NCI-H187 (cell line): ENCODE measurements around the gene VSIG10L2.
"Not testable (repeated sequence)": the region's sequence is repeated elsewhere in the genome, so short reads cannot be mapped to it uniquely, and the experiment has no call there.

Experiments
- DNase-seq, 2 experiments: peaks; one replicate each; lab custom pipeline; 2025; lab: John Stamatoyannopoulos, UW

The VSIG10L2 gene

DNA sequence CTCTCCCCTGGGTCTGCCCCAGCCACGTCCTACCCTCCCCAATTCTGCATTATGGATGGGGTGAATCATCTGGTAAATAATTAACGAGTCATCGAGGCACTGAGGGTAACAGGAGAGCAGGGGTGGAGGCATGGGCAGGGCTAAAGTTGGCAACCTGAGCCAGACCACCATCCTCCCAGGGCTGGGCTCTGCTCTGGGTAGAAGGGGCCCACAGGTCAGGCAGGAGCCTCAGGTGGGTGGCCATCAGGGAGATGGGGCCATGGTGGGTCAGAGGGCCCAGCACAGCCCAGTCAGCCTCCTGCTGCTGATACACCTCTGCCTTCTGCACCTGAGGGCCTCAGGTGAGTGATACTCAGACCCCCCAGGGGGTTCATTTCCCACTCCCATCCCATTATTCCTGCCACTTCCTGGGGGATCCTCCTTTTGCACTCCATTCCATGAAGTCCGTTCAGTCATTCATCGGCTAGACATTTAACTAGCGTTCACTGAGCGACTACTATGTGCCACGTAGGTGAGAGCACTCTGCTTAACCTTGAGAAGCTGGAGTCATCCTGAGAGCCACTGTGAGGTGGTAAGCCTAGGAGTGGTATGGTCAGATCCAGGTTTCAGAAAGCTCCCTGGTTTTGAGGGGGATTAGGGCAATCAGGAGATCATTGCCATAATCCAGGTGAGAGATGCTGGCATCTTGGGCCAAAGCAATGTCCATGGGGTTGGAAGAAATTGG lies at the start of gene VSIG10L2:
Gene VSIG10L2, plus strand, starts transcription at position 248 of the 724 bp plus-strand sequence. Its CDS starts 12 bp downstream, at position 260.
- no peak for DNase-seq

DNA sequence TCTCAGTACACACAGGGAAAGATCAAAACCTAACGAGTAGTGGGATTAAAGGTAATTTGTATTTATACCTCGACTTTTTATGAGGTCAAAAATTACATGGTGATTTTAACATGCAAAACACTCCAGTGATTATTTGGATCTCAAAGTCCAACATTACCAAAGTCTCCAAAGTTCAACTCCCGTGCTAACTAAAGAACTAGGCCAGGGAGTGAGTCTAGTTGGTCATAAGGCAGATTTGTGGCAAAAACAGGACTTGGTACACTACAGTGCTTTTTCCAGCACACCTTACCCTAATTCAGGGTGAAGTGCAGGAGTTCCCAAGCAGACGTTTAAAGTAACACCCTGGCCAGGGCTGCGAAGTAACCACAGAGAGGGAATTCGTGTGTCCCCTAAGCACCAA lies 44.0 kb upstream of the VSIG10L2 start:
- DNase-seq = no peak

DNA sequence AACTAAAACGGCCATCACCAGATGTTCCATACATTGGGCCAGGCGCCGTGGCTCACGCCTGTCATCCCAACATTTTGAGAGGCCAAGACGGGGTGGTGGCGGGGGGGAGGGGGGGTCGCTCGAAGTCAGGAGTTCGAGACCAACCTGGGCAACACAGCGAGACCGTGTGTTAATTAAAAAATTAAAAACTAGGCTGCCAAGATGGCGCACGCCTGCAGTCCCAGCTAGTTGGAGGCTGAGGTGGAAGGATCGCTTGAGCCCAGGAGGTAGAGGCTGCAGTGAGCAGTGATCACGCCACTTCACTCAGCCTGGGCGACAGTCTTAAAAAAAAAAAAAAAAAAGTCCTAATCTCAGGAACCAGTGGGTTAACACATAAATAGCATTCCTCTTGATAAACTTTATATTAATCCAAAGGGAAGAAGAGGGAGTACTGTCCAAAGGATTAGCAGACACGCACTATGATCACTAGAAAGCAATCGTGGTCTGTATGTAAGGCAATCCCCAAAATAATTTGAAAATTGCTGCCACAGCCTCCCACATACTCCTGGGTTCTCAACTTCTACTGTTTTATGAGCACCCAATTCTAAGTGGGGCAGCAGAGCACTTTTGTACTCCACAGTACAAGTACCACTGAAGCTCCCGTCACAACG lies 43.4 kb upstream of the VSIG10L2 start:
- no peak for DNase-seq

DNA sequence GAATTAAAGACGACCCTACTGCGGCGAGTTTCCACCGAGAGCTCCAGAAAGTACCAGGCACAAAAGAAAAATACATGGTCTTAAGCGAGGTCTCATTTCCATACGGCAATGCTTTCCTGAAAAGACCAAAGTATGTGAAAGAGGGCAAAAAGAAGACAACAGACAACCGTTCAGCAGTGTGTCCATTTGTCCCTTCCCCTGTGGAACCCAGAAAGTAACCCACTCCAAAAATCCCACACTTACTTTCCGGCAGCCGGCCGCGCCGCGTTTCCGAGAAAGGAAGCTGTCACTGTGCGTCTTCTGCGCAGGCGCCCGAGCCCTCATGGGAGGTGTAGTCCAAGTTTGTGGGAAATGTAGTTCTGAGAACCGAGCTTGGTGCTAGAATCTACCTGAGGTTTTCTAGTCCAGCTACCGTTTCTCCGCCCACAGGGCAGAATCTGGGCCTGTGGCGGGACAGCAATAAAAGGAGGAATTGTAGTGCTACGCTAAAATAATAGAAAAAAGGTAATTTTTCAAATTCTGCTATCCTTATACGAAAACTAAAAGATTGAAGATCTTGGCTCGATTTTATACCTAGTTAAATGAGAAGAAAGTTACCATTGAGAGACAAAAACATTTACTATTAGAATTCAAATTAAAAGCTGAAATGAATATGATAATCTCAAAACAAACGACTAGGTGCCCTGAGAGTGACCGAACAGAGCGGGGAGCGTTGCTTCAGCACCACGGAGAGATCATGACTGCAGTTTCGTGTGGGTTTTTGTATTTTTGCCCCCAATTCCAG lies 42.7 kb upstream of the VSIG10L2 start, which contains the start of gene PUS3:
Gene PUS3, minus strand, starts transcription at position 280 of the 784 bp plus-strand sequence. CDS start 6,922 bp downstream, outside the sequence.
- peak; percentile 40 to 78 for DNase-seq

DNA sequence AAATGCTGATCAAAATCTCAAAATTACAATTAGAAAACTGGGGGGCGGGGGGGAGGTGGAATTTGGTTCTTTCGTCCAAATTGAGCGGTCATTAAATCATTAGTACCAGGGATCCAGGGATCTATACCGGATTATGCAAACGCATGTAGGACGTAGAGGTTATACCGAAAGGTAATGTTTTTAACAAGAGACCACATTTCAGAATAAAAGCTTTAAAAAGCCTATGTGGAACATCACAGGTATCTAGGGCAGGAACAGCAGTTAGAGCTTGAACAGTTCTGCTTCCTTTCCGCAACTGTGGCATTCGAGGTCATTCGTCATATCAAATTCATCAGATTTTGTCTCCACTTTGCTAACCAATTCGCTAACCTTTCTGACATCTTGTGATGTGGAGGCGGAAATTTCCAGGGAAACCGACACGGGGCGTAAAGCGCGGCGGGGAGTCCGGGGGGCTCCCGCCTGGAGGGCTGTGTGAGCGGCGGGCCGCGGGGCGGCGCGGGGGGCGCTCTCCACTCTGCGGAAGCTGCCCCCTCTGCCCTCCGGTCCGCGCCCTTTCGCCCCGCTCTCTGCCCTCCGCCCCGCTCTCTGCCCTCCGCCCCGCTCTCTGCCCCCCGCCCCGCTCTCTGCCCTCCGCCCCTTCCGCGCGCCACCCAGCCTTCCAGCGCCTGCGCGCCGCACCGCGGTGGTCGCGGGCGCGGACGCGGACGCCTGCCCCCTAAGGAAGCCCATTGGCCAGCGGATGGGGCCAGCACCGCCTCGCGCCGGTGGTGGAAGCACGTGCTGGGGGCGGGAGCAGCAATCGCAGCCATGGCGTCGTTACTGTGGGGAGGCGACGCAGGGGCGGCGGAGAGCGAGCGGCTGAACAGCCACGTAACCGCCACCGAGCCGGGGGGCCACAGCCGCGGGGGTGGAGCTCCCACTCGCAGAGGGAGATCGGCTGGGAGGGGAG lies 41.9 kb upstream of the VSIG10L2 start, which contains the start of gene DDX25:
Gene DDX25, plus strand, starts transcription at position 798 of the 949 bp plus-strand sequence. Its CDS starts 10 bp downstream, at position 808.
- peak in 1 of 2 experiments; percentile 21 for DNase-seq

DNA sequence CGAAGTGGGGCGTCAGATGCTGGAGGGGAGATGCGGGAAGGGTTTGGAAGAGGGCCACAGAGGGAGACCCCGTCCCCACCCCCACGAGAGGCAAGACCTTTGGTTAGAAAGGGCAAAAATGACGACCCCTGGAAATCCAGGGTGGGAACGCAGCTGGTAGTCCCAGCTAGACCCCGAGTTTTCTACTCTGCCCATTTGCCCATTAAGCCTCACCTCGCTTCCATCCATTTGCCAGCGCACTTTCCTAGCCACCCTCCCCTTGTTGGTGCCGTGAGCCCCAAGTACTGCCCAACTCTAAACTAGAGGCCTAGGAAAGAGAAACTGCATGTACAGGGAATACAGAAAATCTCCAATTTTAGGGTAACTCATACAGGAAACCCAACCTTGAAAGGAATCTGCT lies 41.2 kb upstream of the VSIG10L2 start:
- DNase-seq = no peak

DNA sequence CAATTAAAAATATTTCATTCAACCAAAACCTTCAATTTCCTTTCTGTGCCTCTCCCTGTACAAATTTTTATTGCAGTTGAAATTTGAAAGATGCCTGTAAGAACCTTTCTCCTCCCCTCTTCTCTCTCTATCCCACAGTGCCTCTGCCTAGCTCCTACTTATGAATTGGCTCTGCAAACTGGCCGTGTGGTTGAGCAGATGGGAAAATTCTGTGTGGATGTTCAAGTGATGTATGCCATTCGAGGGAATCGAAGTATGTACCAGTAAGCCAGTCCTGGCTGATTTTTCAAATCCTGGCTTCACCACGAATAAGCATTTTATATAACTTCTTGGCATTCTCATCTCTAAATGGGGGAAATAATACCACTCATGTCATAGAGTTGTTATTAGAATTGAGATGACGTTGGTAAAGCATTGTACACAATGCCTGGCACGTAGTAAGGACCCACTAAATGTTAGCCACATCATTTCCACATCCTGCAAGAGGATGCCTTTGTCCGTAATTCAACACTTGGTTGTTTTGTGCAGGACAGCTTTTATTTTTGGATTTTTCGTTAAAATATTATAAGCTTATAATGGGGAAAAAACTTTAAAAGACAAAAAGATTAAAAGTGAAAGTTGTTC lies 35.5 kb upstream of the VSIG10L2 start:
- DNase-seq = no peak

DNA sequence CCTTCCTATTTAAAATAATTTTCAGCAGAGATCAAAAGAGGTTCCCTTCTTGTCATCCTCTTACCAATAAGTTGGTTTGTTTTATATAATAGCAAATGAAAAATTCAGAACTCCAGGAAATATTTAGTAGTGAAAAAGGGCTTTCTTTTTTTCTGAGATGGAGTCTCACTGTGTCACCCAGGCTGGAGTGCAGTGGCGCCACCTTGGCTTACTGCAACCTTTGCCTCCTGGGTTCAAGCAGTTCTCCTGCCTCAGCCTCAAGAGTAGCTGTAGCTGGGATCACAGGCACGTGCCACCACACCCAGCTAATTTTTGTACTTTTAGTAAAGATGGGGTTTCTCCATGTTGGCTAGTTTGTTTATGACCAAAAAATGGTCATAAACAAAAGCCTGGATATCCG lies 31.2 kb upstream of the VSIG10L2 start:
- not testable (repeated sequence) for DNase-seq

DNA sequence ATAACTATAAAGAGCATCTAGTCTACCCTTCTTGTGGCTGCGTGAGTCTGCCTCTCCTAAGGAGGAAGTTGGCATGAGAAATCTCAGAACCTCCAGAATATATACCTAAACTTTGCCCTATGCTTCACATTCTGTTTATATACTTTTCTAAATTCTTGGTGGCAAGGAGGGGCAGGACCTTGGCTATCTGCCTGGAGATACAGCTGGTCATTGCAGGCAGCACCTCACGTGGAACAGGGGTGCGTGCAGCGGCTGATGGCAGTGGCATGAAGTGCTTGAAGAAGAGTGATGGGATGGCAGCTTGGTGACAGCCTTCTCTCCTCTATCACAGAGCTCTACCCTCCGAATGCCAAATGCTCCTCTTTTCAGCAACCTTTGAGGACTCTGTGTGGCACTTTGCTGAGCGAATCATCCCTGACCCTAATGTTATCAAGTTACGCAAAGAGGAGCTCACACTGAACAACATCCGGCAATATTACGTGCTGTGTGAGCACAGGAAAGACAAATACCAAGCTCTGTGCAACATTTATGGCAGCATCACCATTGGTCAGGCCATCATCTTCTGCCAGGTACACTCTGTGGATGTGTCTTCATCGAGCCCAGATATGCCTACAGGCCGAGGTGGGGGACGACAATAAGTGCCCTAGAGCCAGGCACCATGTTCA lies 29.0 kb upstream of the VSIG10L2 start:
- DNase-seq = no peak

DNA sequence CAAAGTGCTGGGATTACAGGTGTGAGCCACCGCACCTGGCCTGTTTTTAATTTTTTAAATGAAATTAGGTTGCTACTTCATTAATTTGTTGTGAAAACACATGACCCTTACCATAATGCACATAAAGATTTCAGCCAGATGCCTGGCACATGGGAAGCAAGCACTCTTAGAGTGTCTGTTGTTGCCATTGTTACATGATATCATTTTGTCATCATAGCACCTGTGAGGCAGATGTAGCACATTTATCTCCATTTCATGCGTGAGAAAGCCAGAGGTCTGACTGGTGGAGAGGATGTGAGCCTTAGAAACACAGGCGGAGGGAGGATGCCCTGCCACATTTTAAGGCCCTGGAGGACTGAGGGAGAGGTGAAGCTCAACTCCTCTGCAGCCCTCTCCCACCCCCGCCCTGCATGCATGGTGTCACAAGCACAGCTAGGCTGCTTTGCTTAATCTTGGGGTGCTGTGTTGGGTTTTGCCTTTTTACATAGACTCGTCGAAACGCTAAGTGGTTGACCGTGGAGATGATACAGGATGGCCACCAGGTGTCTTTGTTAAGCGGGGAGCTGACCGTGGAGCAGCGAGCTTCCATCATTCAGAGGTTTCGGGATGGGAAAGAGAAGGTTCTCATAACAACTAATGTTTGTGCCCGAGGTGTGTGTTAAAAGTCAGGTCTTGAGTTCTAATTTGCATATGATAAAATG lies 27.6 kb upstream of the VSIG10L2 start:
- no peak for DNase-seq

DNA sequence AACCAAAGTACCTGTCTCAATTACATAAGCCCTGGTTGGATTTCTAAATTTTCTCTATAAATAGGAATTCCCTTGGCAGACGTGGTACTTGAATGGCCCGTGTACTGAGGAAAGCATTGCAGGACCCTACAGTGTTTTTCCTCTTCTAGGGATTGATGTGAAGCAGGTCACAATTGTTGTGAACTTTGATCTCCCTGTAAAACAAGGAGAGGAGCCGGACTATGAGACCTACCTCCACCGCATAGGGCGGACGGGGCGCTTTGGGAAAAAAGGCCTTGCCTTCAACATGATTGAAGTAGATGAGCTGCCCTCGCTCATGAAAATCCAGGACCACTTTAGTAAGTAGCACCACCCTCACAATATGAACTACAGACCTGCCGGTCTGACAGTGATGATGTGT lies 24.8 kb upstream of the VSIG10L2 start:
- no peak for DNase-seq

DNA sequence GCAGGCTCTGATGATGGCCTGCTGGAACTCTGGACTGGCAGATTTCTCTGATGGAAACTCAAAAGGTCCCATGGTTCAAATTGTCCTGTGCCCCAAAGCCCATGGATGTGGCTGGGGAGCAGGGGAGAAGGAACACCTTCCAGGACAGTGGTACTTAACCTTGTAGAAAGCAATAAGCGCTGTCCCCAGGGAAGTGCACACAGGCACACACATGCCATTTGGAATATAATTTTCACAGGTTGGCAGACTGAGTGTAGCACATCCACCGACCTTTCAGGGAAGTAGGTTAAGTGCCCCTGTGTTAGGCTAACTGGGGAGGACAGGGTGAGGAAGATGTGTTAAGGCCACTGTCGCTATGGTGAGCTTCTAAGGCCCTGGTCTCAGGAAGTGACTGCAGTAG lies 23.7 kb upstream of the VSIG10L2 start:
- DNase-seq = no peak

DNA sequence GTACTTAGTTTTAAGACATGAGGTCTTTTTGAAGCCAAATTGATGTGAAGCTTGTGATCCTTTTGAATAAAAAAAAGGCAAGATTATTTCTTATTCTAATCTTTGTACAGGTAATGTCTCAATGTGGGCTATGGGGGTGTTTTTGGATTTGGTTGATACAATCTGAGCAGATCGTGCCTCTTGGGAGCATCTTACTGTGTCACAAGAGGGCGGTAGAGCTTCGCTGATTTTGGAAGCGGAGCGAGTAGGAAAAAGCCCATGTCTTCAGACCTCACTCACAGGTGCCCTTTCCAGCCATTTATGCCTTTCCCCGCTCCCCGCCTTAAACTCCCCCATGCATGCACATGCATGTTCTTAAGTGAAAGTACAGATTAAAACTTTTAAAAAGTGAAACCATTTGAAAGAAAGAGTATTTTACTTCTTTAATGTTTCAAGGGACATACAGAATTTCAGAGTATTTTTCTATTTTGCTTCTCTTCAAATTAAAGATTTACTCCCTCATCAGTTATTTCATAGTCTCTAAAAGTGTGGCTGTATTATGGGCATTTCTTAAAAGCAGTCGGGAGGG lies 22.7 kb upstream of the VSIG10L2 start:
- peak; percentile 20 to 69 for DNase-seq

DNA sequence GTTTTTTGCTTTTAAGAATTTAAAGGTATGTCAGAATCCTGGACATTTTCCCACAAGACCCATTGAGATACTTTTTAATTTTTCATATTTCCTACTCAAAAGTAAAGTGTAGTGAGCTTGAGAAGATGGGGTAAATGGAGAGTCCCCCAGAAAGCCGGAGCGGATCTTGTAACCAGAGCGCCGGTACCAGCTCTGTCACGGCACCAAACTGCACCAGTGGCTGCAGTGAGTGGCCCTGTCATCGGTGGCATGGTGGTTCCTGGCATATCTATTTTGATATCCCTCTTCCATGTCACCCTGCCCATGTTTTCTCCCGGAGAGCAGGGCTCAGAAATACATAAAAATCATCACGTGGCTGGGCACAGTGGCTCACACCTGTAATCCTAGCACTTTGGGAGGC lies 22.2 kb upstream of the VSIG10L2 start:
- DNase-seq = no peak

DNA sequence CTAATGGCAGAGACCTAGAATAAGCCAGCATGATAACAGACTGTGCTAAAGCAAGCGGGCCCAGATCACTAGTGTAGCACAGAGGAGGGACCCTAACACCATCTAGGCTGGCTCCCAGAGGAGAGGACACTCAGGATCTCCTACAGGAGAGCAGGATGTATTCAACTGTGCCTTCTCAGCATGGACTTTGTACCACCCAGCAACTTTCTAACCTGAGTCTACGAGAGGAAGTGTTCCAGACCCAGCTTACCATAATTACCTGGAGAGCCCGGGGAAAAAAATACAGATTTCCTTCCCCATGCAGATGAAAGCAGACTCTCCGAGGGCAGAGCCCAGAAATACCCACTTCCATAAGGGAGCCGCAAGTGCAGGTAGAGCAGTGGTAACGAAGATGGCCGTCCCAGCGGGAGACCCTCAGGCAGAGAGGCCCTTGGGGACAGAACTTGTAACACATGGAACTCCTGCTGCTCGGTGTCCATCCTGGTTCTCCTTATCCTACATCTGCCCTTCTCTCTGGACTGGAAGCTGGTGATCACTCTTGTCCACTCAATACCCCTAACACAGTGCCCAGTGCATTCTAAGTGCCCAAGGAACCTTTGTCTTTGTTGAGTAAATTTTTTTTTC lies 21.3 kb upstream of the VSIG10L2 start:
- no peak for DNase-seq

DNA sequence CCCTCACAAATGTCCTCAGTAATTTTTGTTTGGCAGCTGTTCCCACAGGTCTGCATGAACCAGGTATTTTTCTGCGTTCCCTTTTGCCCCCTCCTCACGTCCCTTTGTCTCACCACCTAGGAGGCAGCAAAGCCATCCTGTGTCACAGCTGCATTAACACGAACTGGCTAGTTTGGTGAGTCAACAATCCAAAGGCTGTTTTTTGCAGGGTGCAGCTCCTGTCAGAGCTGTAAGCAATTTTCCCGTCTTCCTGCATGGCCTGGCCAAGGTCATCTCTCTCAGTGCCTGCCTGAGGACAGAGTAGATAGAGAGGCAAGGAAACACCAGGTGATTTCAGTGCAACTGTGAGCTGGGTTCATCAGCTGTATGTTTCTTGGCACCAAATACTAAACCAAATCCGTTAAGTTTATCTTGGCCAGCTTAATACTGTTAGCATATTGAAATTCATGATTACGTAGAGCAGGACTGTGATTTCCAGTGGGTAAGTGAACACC lies 20.6 kb upstream of the VSIG10L2 start:
- DNase-seq = no peak

DNA sequence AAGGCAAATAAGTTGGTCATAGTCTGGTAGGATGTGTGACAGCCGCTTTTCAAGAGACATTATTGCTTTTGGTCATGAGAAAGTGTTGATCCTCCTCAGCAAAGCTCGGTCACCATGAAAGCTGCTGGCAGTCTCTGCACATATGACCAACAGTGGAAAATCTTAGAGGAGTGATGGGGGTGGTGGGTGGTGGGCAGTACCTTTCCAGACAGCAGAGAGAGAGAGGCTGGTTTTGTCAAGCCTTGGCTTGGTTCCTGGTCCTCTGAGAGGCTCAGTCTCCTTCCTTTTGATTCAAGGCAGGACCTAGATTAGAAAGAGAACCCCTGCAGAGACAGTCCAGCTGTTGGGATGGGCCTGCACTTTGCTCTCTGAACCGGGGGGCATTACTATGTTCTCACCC lies 20.0 kb upstream of the VSIG10L2 start:
- no peak for DNase-seq

DNA sequence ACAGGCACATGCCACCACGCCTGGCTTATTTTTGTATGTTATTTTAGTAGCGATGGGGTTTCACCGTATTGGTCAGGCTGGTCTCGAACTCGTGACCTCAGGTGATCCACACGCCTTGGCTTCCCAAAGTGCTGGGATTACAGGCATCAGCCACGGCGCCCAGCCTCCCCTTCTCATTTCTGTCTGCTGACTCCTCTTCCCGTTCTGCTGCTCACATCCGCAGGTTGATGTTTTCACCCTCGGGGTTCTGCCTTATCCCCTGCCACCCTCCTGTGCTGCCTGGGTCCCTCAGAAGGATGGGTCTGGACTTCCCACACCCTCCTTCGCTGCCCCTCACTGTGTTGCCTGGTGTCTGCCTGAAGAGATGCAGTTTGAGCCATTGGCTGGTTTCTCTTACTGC lies 19.2 kb upstream of the VSIG10L2 start:
- DNase-seq = no peak
